Hindlimb muscle (tissue), 1 donor: Measurements from ENCODE around the gene SEPHS1. TPM values are rescaled to one million over a fixed set of nuclear protein-coding genes. Genes with fewer than 3 reads are reported as not detected.
"Not testable (repeated sequence)": the region's sequence is repeated elsewhere in the genome, so short reads cannot be mapped to it uniquely, and the experiment has no call there.

Experiments used
- DNase-seq: peaks from one replicate; pipeline ENCODE4 v3.0.0-alpha.2; 2013
- polyA plus RNA-seq: library from polyadenylated mRNA; unstranded; fragments of 120-200 nt; gene quantifications from one replicate; pipeline ENCODE4 v1.2.1, GENCODE V29; 2013; ENCODE audit not compliant: insufficient read length

Gene SEPHS1
- polyA plus RNA-seq, 1 donor = 60.9 TPM

- DNase-seq = peak; percentile 59
These were observed 20.6 kb downstream of the SEPHS1 start for GRCh38 chr10:13327534-13327933.

DNA sequence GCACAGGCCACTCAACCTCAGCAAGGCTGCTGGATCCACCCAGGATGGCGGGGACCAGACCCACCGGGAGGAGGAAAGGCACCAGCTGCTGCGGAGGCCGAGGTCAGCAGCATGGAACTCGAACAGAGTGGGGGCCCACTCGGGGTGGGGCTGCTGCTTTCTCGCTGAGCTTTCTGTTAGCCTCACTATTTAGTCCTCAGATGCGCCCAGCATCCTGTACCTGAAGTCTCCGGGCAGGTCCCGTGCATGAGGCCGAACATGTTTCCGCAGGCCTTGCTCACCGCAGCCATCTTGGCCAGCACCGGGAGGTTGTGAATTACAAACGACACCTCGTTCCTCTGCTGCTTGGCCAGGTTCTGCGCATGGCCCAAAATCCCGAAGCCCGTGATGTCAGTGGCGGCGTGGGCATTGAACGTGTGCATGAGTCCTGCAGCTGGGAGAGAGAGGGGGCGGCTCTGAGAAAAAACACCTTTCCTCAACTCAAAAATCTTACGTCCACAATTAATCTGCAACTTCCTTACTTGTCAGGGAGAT, 25.4 kb downstream of the SEPHS1 start:
- no peak for DNase-seq

DNA sequence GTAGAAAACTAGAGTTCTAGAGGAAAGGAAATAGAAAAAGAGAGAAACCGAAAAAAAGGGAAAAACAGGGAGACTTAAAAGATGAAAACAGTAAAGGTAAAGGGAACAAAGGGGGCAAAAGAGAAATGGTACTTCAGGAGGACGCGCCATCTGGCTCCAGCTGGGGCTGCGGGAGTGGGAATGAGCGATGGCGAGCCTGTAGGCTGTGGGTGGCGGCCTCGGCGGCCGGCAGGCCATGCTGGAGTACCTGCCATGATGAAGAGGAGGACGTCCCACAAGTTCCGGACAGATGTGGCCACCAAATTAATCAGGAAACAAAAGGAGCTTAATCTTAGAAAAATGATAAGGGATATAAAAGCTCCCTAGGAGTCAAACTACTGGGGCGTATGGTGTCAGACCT, 26.5 kb downstream of the SEPHS1 start:
- no peak for DNase-seq

- no peak for DNase-seq
These were observed 28.9 kb downstream of the SEPHS1 start for GRCh38 chr10:13319166-13319565.

GRCh38 chr10:13317474-13317873, 30.6 kb downstream of the SEPHS1 start:
- no peak for DNase-seq

GRCh38 chr10:13316635-13317311, 31.3 kb downstream of the SEPHS1 start:
- DNase-seq = no peak

- DNase-seq = no peak
These were observed 32.7 kb downstream of the SEPHS1 start for GRCh38 chr10:13315361-13315760.

DNA sequence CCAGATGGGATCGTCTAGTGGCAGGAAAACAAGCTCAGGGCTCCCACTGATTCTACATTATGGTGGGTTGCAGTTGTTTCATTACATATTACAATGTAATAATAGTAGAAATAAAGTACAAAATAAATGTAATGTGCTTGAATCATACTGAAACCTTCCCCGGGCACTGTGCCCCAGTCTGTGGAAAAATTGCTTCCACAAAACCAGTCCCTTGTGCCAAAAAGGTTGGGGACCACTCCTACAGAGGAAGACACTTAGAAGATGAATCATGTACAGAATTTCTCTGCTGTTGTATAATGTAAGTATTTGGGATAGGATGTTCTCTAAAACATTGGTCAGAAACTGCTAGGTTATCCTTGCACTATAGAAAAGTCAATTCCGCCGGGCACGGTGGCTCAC, 36.9 kb downstream of the SEPHS1 start:
- no peak for DNase-seq

DNA sequence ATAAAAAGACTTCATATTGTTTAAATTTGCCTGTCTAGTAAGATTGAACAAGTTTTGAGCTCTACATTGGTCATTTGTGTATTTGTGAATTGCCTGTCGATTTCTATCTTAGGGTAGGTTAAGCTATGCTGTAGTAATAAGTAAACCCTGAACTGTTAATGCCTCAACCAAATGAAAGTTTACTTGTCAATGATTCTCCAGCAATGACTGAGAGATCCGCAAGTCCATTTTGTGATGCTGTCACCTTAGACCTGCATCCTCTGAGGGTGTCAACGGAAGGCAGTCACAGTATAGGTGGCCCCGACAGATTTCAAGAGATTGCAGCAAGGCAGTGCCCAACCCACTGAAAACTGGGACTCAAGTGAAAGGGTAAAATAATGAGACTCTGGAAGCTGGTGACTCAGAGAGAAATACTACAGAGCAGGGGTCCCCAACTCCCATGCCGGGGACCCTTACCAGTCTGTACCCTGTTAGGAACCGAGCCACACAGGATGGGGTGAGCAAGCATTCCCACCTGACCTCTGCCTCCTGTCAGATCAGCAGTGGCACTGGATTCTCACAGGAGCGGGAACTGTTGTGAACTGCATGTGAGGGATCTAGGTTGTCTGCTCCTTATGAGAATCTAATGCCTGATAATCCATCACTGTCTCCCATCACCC, 37.4 kb downstream of the SEPHS1 start:
- no peak for DNase-seq

DNA sequence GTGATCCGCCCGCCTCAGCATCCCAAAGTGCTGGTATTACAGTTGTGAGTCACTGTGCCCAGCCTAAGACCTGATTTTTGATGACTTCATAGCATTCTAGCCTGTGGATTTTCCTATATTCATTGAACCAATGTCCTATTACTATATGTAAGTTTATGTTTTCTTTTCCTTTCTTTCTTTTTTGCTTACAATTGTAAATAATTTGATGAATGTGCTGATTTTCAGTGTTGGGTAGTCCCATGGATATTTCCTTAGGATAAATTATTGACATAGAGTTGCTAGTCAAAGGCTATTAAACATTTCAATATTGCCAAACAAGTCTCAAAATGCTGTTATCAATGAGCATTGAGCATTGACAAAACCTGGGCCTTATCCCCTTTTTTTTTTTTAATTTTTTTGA, 38.3 kb downstream of the SEPHS1 start:
- DNase-seq = no peak

GRCh38 chr10:13308096-13308495, 40.0 kb downstream of the SEPHS1 start:
- DNase-seq = no peak

DNA sequence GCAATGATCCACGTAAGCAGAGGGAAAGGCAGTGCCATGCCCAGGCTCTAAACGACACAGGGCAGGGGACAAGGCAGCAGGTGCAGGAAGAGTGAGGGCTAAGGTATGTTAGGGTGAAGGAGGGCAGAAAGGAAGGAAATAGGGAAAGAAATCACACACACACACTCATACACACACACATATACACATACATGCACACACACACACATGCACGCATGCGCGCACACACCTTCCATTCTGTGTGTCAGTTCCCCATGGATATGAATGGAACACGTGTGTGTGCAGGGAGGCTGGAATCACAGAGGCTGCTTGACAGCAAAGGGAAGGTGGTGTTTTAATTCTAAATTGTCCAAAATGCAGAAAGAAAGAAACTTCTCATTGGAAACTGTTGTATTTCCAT, 42.0 kb downstream of the SEPHS1 start:
- no peak for DNase-seq

GRCh38 chr10:13302821-13303555, 45.1 kb downstream of the SEPHS1 start:
- DNase-seq = no peak

DNA sequence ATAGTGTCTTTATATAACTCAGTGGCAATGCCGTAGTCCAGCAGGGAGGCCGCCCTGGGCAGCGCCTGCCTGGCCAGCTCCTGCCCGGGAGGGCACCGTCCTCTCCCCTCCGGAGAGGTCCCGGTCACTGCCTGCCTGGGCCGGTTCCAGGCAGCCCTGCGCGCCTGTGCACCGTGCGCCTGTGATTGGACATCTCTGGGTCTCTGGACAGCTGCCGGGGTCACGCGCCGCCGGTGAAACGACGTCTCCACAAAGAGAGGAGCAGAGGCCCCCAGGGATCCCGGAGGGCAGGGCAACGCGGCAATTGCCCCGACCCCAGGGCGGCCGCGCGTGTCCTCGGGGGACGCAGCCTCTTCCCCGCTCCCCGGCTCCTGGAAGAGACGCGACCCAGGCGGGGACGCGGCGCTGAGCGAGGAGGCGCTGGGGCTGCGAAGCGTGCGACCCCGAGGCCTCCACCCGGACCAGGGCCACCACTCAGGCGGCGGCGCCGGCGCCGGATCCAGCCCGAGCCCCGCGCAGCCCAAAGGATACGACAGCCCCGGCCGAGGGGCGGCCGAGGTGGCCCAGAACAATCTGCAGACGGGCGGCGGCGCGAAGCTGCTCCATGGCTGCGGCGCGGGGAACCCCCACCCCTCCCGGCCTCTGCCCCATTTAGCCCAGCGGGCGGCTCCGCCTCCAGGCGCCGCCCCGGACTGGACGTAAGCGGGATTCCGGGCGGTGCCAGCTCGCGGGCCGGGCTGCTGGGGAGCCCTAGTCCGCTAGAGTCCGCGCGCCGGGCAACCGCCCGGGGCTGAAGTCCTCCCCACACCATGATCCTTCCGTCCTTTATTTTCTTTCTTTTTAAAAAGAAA, 48.4 kb downstream of the SEPHS1 start, which contains the start of gene PHYH:
PHYH (minus strand) TSS at position 628 of the 851 bp plus-strand sequence; CDS start at position 606, 22 bp downstream.
- DNase-seq = peak; percentile 91

DNA sequence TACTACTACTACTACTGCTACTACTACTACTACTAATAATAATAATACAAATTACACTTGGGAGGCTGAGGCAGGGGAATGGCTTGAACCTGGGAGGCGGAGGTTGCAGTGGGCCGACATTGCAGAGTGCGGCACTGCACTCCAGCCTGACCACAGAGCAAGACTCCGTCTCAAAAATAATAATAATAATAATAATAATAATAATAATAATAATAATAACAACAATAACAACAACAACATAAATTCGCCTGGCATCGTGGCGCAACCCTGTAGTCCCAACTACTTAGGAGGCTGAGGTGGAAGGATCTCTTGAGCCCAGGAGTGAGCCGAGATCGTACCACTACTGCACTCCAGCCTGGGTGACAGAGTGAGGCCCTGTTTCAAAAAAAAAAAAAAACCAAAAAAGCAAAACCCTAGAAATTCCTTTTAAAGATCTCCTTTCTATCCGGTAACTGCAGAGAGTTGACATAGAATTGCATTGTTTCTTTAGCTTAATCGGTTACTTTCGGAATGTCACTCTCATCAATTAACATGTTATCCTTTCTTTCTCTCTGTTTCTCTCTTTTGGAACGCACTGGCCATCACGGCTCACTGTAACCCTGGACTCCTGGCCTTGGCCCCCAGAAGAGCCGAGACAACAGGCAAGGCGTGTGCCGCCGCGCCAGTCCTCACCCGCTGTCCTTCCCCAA, 49.2 kb downstream of the SEPHS1 start:
- DNase-seq = no peak

GRCh38 chr10:13296476-13296875, 51.6 kb downstream of the SEPHS1 start:
- no peak for DNase-seq

GRCh38 chr10:13294784-13295183, 53.3 kb downstream of the SEPHS1 start:
- no peak for DNase-seq

DNA sequence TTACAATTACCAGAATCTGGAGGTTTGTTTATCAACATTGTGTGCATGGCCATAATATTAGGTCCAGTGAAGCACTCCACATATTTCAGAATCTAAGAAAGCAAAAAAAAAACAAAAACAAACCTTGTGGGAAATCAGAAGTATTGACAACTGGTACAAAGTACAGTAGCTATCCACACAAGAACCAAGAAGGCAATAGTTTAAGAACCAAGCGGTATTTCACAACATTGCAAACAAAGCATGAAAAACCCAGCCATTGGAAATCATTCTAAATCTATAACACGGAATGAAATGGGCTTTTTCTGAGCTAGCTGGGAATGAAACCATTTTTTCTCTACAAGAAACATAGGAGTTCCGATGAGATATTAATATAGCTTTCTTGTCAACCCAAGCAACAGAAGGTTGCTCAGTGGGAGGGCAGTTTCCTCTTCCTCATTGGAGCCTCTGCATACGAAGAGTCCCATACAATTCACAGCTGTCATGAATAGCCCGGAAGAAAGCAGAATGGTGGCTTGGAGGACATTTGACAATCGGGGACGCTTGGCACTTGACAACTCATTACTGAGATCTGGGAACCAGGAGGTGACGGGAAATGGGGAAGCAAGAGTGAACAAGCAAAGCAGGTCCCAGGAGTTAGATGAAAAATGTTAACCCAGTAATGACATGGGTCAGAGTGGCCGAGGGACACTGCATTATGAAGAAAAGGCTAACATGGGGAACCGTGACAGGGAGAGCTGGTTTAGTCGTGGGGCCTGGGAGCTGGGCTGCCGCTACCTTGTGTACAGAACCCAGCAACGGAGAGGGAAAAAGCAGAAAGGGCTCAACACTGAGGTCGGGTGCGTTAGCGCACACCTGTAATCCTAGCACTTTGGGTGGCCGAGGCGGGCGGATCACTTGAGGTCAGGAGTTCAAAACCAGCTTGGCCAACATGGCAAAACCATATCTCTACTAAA, 56.0 kb downstream of the SEPHS1 start:
- no peak for DNase-seq

DNA sequence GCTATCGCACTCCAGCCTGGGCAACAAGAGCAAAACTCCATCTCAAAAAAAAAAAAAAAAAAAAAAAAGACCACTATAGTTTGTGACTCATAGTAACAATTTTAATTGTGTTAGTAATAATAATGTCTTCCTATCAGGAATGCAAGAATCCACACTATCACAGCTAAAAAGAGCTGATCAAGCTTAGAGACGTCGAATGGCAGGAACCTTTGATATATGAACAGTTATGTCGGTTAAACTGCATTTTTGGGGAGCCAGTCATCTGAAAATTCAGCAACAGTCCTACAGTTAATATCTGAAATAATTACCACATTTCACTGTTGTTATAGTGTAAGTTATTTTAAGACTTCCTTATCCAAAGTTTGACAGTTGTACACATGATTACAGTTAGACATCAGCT, 57.0 kb downstream of the SEPHS1 start:
- DNase-seq = no peak

- DNase-seq = no peak
These were observed 64.0 kb downstream of the SEPHS1 start for GRCh38 chr10:13284050-13284449.

GRCh38 chr10:13282348-13282747, 65.7 kb downstream of the SEPHS1 start:
- not testable (repeated sequence) for DNase-seq
